Endodermal cell (in vitro differentiated cells): Measurements from ENCODE around the gene MOCS3. TPM values are rescaled to one million over a fixed set of nuclear protein-coding genes. Genes with fewer than 3 reads are reported as not detected.

Experiments used
- DNase-seq: peaks from one replicate; pipeline ENCODE4 v3.0.0-alpha.2; 2017
- H3K27ac ChIP-seq: 2 replicates; pipeline ENCODE4 v1.5.1; 2013; ENCODE audit warnings: mild to moderate bottlenecking, low read depth, low read length, moderate library complexity
- H3K27me3 ChIP-seq: 2 replicates; pipeline ENCODE4 v1.6.1; 2013; ENCODE audit warnings: mild to moderate bottlenecking, low read length, moderate library complexity; ENCODE audit not compliant: insufficient read depth, control insufficient read depth, poor library complexity, severe bottlenecking
- H3K36me3 ChIP-seq: 2 replicates; pipeline ENCODE4 v1.7.0; 2013; ENCODE audit warnings: mild to moderate bottlenecking, low read length, moderate library complexity; ENCODE audit not compliant: control insufficient read depth, insufficient read depth
- H3K4me1 ChIP-seq: one replicate; pipeline ENCODE4 v1.7.0; 2013; ENCODE audit warnings: low read length; ENCODE audit not compliant: control insufficient read depth, insufficient read depth
- H3K4me3 ChIP-seq: 2 replicates; pipeline ENCODE4 v1.5.1; 2013; ENCODE audit warnings: mild to moderate bottlenecking, low read length, moderate library complexity
- H3K9ac ChIP-seq: 2 replicates; pipeline ENCODE4 v1.6.1; 2013; ENCODE audit warnings: mild to moderate bottlenecking, low read length, moderate library complexity; ENCODE audit not compliant: poor library complexity, severe bottlenecking; ENCODE audit errors: extremely low read depth
- H3K9me3 ChIP-seq: 2 replicates; pipeline ENCODE4 v1.6.1; 2013; ENCODE audit warnings: mild to moderate bottlenecking, low read length, moderate library complexity; ENCODE audit not compliant: control insufficient read depth
- H3K27ac Mint-ChIP-seq: 2 replicates; pipeline ENCODE4 v1.8.0; 2020; ENCODE audit warnings: mixed read lengths
- H3K27me3 Mint-ChIP-seq: 2 replicates; pipeline ENCODE4 v1.8.0; 2021; ENCODE audit warnings: mild to moderate bottlenecking, mixed read lengths; ENCODE audit not compliant: insufficient read depth
- H3K36me3 Mint-ChIP-seq: 2 replicates; pipeline ENCODE4 v1.8.0; 2020; ENCODE audit warnings: low read depth, mixed read lengths
- H3K4me1 Mint-ChIP-seq: 2 replicates; pipeline ENCODE4 v1.8.0; 2020; ENCODE audit warnings: mixed read lengths
- H3K4me3 Mint-ChIP-seq: 2 replicates; pipeline ENCODE4 v1.8.0; 2020; ENCODE audit warnings: mild to moderate bottlenecking, moderate library complexity, mixed read lengths
- H3K9me3 Mint-ChIP-seq: 2 replicates; pipeline ENCODE4 v1.8.0; 2020; ENCODE audit warnings: mild to moderate bottlenecking, mixed read lengths
- WGBS, 2 experiments: methylation state at CpG; one replicate each; pipeline versions ENCODE4 v1.1.5 to v1.1.7; 2013; ENCODE audit warnings: missing lambda C conversion rate in 2 of 2, mixed read lengths in 1 of 2; ENCODE audit not compliant: insufficient coverage in 1 of 2, insufficient read length in 1 of 2; 5-methylcytosine and 5-hydroxymethylcytosine counted together
- long read RNA-seq, 4 experiments: library from polyadenylated mRNA in 2 of 4; library from RNA in 1 of 4; library from capped mRNA in 1 of 4; stranded (forward) in 3 of 4; unstranded in 1 of 4; transcript quantifications; one replicate each; pipeline ENCODE4 v2.0.0, GENCODE V29; 2020 to 2021; ENCODE audit warnings: inconsistent platforms in 1 of 4
- polyA plus RNA-seq, 2 experiments: library from polyadenylated mRNA; stranded (reverse); fragments of 50-300 nt; gene quantifications; one replicate each; pipeline ENCODE4 v1.2.3, GENCODE V29; 2013
- total RNA-seq, 2 donors: library from RNA; stranded (reverse); fragmentation: NEBNext Ultra II Directional in 1 of 2; extraction: Animal tissue kit (Norgen Biotek cat#: 25700) in 1 of 2; gene quantifications; 2 replicates in 1 of 2; 3 replicates in 1 of 2; pipeline ENCODE4 v1.2.1, GENCODE V29; 2021
- TF ChIP-seq, protein P1 (sequence below): fragments of 200-600 bp; sonication (generic); conservative IDR thresholded peaks from 2 replicates; pipeline ENCODE4 v1.5.0; 2021; ENCODE audit warnings: antibody characterized with exemption, mild to moderate bottlenecking

MOCS3 gene, protein sequence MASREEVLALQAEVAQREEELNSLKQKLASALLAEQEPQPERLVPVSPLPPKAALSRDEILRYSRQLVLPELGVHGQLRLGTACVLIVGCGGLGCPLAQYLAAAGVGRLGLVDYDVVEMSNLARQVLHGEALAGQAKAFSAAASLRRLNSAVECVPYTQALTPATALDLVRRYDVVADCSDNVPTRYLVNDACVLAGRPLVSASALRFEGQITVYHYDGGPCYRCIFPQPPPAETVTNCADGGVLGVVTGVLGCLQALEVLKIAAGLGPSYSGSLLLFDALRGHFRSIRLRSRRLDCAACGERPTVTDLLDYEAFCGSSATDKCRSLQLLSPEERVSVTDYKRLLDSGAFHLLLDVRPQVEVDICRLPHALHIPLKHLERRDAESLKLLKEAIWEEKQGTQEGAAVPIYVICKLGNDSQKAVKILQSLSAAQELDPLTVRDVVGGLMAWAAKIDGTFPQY
- total RNA-seq = 1 to 10 TPM; 4.7 to 5.5 TPM
- polyA plus RNA-seq (2013, experiment 1 of 2) = 4.9 TPM
- polyA plus RNA-seq (2013, experiment 2 of 2) = 4.5 TPM
- long read RNA-seq, experiment 1, full-length matches to known transcripts = 6 of 6 reads
- long read RNA-seq, experiment 1, partial matches to known transcripts = 0 of 6 reads
- long read RNA-seq, experiment 1, other reads (novel, unspliced or antisense) = 0 of 6 reads
- long read RNA-seq, experiment 2, full-length matches to known transcripts = 15 of 15 reads
- long read RNA-seq, experiment 2, partial matches to known transcripts = 0 of 15 reads
- long read RNA-seq, experiment 2, other reads (novel, unspliced or antisense) = 0 of 15 reads
- long read RNA-seq, experiment 3, full-length matches to known transcripts = 90 of 90 reads
- long read RNA-seq, experiment 3, partial matches to known transcripts = 0 of 90 reads
- long read RNA-seq, experiment 3, other reads (novel, unspliced or antisense) = 0 of 90 reads
- long read RNA-seq, experiment 4, full-length matches to known transcripts = 2 of 2 reads
- long read RNA-seq, experiment 4, partial matches to known transcripts = 0 of 2 reads
- long read RNA-seq, experiment 4, other reads (novel, unspliced or antisense) = 0 of 2 reads

DNA sequence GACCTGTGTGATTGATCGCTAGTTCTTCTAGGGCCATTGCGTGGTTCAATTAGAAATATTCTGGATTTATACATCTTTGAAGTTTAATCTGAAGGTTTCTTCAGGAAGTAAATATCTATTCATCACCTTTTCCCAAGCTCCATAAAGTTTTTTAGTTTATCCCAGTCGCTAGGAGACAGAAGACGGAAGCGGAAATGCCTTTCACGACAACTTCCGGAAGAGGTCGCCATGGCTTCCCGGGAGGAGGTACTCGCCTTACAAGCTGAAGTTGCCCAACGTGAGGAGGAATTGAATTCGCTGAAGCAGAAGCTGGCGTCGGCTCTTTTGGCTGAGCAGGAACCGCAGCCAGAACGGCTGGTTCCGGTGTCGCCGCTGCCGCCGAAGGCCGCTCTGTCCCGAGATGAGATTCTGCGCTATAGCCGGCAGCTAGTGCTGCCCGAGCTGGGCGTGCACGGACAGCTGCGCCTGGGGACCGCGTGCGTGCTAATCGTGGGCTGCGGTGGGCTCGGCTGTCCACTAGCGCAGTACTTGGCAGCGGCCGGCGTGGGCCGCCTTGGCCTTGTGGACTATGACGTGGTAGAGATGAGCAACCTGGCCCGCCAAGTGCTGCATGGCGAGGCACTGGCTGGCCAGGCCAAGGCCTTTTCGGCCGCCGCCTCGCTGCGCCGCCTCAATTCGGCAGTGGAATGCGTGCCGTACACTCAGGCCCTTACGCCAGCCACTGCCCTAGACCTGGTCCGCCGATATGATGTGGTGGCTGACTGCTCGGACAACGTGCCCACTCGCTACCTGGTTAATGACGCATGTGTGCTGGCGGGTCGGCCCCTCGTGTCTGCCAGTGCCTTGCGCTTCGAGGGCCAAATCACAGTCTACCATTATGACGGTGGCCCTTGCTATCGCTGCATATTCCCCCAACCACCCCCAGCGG, at the start of gene MOCS3:
MOCS3 (plus strand) TSS at position 204 of the 928 bp plus-strand sequence; CDS start at position 229, 25 bp downstream.
- TF ChIP-seq, protein P1, sequence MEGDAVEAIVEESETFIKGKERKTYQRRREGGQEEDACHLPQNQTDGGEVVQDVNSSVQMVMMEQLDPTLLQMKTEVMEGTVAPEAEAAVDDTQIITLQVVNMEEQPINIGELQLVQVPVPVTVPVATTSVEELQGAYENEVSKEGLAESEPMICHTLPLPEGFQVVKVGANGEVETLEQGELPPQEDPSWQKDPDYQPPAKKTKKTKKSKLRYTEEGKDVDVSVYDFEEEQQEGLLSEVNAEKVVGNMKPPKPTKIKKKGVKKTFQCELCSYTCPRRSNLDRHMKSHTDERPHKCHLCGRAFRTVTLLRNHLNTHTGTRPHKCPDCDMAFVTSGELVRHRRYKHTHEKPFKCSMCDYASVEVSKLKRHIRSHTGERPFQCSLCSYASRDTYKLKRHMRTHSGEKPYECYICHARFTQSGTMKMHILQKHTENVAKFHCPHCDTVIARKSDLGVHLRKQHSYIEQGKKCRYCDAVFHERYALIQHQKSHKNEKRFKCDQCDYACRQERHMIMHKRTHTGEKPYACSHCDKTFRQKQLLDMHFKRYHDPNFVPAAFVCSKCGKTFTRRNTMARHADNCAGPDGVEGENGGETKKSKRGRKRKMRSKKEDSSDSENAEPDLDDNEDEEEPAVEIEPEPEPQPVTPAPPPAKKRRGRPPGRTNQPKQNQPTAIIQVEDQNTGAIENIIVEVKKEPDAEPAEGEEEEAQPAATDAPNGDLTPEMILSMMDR = no peak
- Histone ChIP-seq H3K27me3 (no peaks in the 10 kb centered on the region), H3K4me3 (peak within 1 kb of the TSS; percentile 95), H3K27ac (peak within 1 kb of the TSS; percentile 99), H3K9me3 (no peaks in the 10 kb centered on the region), H3K9ac (peak within 1 kb of the TSS; percentile 98), H3K36me3 (peaks cover 25% of the 10 kb centered on the region), H3K4me1 (peaks cover 7% of the 10 kb centered on the region)
- Mint-ChIP-seq H3K27me3 (peaks cover under 1% of the 10 kb centered on the region), H3K36me3 (peaks cover 28% of the 10 kb centered on the region), H3K9me3 (no peaks in the 10 kb centered on the region), H3K4me3 (peak within 1 kb of the TSS; percentile 89), H3K4me1 (peaks cover 26% of the 10 kb centered on the region), H3K27ac (peak within 1 kb of the TSS; percentile 100)
- 1 to 4% methylated on average over 35 to 67 of the region's 67 CpGs for WGBS, 2 experiments
- DNase-seq = peak; percentile 89

DNA sequence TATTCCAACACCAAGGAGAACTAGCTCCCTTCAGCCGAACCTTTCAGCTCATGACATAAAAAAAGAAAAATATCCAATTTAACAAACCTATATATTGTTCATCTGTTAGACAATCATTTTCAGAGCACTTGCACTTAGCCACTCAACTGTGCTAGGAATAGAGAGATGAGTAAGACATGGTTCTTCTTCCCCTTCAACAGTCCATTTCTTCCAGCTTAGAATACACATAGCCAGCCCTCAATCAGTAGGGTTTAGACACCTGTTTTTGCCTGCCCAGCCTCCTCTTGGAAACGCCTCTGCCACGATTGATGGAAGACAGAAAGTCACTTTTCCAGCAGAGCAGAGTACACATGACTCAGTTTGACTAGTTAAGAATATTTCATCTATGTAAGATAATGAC, 49.2 kb upstream of the MOCS3 start:
- TF ChIP-seq, protein P1 = no peak
- Histone ChIP-seq H3K9ac (no peak overlapping the region), H3K4me1 (peaks cover 3% of the 10 kb centered on the region), H3K27me3 (no peaks in the 10 kb centered on the region), H3K36me3 (peaks cover 85% of the 10 kb centered on the region), H3K4me3 (no peak overlapping the region), H3K27ac (no peak overlapping the region), H3K9me3 (no peaks in the 10 kb centered on the region)
- Mint-ChIP-seq H3K27me3 (no peaks in the 10 kb centered on the region), H3K4me1 (peaks cover 33% of the 10 kb centered on the region), H3K27ac (peak overlapping the region; percentile 18), H3K36me3 (peaks cover 52% of the 10 kb centered on the region), H3K9me3 (peaks cover 1% of the 10 kb centered on the region), H3K4me3 (no peak overlapping the region)
- DNase-seq = no peak
- WGBS, 2 experiments = 91 to 100% methylated on average over 2 of the region's 3 CpGs
